Suprapubic skin (tissue), 3 donors: Measurements from ENCODE around the gene AKAP8L.

Experiments used
- CTCF ChIP-seq, 2 donors: fragments of 200-600 bp in 1 of 2; fragments of 450-650 bp in 1 of 2; sonication (generic) in 1 of 2; IDR thresholded peaks; one replicate each; pipeline ENCODE4 v1.5.1; 2016 to 2019; ENCODE audit warnings: antibody characterized with exemption in 2 of 2, mild to moderate bottlenecking in 1 of 2, moderate library complexity in 1 of 2
- POLR2AphosphoS5 ChIP-seq, 3 donors: sonication (generic); formaldehyde crosslinking; IDR thresholded peaks; one replicate each; pipeline ENCODE4 v1.6.1; 2017; ENCODE audit warnings: antibody characterized with exemption in 3 of 3

DNA sequence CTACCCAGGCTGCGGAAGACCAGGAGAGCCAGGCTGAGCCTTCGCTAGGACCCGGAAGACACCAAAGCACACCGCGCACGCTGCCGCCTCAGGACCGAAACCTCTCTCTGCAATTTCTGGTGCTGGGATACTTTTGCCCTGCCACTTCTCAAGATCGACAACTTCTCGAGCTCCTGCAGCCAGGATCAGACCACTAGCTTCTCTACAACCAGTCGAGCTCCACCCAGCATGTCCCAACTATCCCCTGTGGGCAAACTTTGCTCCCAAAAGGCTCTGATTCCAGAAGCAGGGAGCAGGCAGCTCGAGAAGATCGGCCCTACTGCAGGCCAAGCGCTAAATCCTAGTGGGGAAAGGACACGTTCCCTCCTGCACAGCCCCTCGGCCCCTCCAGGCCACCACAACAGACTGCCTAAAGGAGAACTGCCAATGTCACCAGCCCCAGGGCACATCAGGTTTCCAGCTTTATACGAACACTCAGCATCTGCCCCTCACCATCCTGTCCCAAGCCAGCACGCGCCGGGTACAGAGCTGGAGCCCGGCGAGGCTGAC, 40.2 kb downstream of the AKAP8L start:
- TF ChIP-seq POLR2AphosphoS5 (IDR thresholded peaks at IDR 0.05) (no peak), CTCF (IDR thresholded peaks at IDR 0.05) (no peak)
